ENCODE data around the gene STAB1. TPM values are rescaled to one million over a fixed set of nuclear protein-coding genes. Genes with fewer than 3 reads are reported as not detected.

Gene STAB1
- total and polyA plus RNA-seq, 10 of the 15 experiments (the other 5 are each of a cell fraction or from before 2014, with no cell fraction given): 0.46 TPM; not detected in 9

DNA sequence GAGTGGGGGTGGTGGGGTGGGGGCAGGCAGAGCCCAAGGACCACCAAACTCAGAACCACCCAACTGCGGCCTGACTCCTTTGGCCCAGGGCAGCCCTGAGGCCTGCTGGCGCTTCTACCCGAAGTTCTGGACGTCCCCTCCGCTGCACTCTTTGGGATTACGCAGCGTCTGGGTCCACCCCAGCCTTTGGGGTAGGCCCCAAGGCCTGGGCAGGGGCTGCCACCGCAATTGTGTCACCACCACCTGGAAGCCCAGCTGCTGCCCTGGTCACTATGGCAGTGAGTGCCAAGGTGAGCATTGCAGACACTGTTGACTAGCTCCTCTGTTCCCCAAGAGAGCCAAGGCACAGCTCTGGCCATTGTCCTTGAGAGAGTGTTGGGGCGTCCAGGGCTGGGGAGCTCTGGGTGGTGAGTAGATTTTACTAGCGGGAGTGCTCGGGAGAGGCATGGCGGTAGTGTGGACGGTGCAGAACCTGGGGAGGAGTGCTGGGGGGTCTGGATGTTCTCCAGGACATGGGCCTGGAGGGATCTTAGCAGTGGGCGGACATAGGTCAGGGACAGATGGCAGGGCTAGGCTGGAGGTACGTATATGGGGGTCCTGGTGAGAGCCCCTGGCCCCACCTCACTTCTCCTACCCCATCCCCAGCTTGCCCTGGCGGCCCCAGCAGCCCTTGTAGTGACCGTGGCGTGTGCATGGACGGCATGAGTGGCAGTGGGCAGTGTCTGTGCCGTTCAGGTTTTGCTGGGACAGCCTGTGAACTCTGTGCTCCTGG is 25.8 kb downstream of the STAB1 start:
- no TSS peak for BruUV-seq (replicated peaks)
- Histone ChIP-seq H4K20me1 (ENCODE audit: control insufficient read depth, insufficient read depth) (no peaks in the 10 kb centered on the region), H2AFZ (ENCODE audit: control insufficient read depth, low read depth, low read length) (no peak overlapping the region), H3K27me3 (replicated peaks in 1 of 2; ENCODE audit: control insufficient read depth in 2 of 2, insufficient read depth in 2 of 2, low read length in 1 of 2) (no peaks in the 10 kb centered on the region), H3K79me2 (ENCODE audit: control insufficient read depth, insufficient read depth, low read length) (no peaks in the 10 kb centered on the region), H3K4me2 (ENCODE audit: control insufficient read depth, insufficient read depth) (no peak overlapping the region), H3K9ac (ENCODE audit: control insufficient read depth, insufficient read depth, low read length) (no peak overlapping the region), H3K9me3 (replicated peaks; ENCODE audit: control insufficient read depth, insufficient read depth, low read length) (no peaks in the 10 kb centered on the region), H3K36me3 (ENCODE audit: control insufficient read depth in 2 of 2, insufficient read depth in 2 of 2, low read length in 1 of 2) (peaks cover 0 to 4% of the 10 kb centered on the region in 2 experiments; a peak in 2 of 4 replicates), H3K4me3 (no peak overlapping the region), H3K27ac (ENCODE audit: control insufficient read depth, insufficient read depth) (no peak overlapping the region), H3K4me1 (ENCODE audit: control insufficient read depth, insufficient read depth, low read length) (no peaks in the 10 kb centered on the region)
- ATAC-seq (no peak), DNase-seq (ENCODE audit: low read depth, low spot score) (no peak), FAIRE-seq (no peak)
- 70% methylated on average over 20 of the region's 20 CpGs for WGBS (ENCODE audit: insufficient coverage, insufficient replicate concordance, low lambda C conversion rate, missing lambda C conversion rate)
- ChIA-PET SMC1A (ENCODE audit: uncharacterized antibody, unreplicated experiment) (no interaction called here), POLR2A (no interaction called here), RAD21 (ENCODE audit: unreplicated experiment) (no interaction called here), CTCF (no interaction called here)
- in situ Hi-C loops (cut with MboI) (no loop called here), intact Hi-C loops (cut with micrococcal nuclease; ENCODE audit: unreplicated experiment) (no loop called here)
- no peak for TF ChIP-seq BCL11A (IDR thresholded peaks at IDR 0.05; ENCODE audit: low read depth, low read length)
- no peak for TF ChIP-seq NFYA (IDR thresholded peaks at IDR 0.05; ENCODE audit: borderline replicate concordance, low read depth, low read length)
- TF ChIP-seq, protein P1, sequence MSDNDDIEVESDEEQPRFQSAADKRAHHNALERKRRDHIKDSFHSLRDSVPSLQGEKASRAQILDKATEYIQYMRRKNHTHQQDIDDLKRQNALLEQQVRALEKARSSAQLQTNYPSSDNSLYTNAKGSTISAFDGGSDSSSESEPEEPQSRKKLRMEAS (IDR thresholded peaks at IDR 0.05; ENCODE audit: low read depth, low read length): no peak
- TF ChIP-seq, protein P2, sequence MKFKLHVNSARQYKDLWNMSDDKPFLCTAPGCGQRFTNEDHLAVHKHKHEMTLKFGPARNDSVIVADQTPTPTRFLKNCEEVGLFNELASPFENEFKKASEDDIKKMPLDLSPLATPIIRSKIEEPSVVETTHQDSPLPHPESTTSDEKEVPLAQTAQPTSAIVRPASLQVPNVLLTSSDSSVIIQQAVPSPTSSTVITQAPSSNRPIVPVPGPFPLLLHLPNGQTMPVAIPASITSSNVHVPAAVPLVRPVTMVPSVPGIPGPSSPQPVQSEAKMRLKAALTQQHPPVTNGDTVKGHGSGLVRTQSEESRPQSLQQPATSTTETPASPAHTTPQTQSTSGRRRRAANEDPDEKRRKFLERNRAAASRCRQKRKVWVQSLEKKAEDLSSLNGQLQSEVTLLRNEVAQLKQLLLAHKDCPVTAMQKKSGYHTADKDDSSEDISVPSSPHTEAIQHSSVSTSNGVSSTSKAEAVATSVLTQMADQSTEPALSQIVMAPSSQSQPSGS (IDR thresholded peaks at IDR 0.05; ENCODE audit: low read length): no peak
- no peak for TF ChIP-seq ZNF622 (IDR thresholded peaks at IDR 0.05)
- no peak for TF ChIP-seq TAF1 (IDR thresholded peaks at IDR 0.05; ENCODE audit: borderline replicate concordance, low read depth, low read length)
- no peak for TF ChIP-seq TBL1XR1 (IDR thresholded peaks at IDR 0.05; ENCODE audit: low read depth, low read length)
- TF ChIP-seq POLR2A (IDR thresholded peaks at IDR 0.05; ENCODE audit: low read depth, low read length): no peak
- TF ChIP-seq HDAC2 (IDR thresholded peaks at IDR 0.05): no peak
- no peak for TF ChIP-seq CBFB (IDR thresholded peaks at IDR 0.05; ENCODE audit: low read depth)
- TF ChIP-seq JUNB (IDR thresholded peaks at IDR 0.05): no peak
- TF ChIP-seq SP1 (IDR thresholded peaks at IDR 0.05; ENCODE audit: low read depth, low read length): no peak
- TF ChIP-seq CREM (IDR thresholded peaks at IDR 0.05; ENCODE audit: low read depth): no peak

Data from GM12878 (cell line).